ENCODE measurements around the gene PWWP2B. TPM values are rescaled to one million over a fixed set of nuclear protein-coding genes. Genes with fewer than 3 reads are reported as not detected.

The PWWP2B gene
- total and polyA plus RNA-seq, 9 of the 15 experiments (the other 6 are each of a cell fraction or from before 2014, with no cell fraction given): 0.07 to 9.2 (median 1.6) TPM; not detected in 1

DNA sequence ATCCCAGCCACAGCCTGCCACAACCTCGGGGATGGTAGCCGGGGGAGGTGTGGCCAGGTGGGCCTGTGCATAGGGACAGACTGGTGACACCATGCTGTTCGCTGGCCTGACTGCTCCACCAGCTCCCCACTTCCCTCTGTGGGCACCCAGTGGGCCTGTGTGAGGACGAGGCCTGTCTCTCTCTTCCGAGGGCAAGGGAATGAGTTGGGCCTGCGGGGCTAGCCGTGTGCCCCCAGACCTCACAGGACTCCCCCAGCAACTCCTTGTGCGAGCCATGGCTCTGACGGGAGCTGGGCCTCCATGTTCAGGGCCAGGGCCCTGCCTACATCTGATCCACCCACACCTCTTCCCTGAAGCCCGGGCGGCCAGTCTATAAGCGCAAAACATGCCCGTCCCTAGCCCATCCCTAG, 40.5 kb downstream of the PWWP2B start:
- intact Hi-C loops (cut with micrococcal nuclease): no loop called here
- no peak overlapping the region; a peak in 1 of 4 replicates for H3K9ac ChIP-seq (ENCODE audit: insufficient read depth in 1 of 2, low read depth in 2 of 2, low read length in 2 of 2)
- ATAC-seq (no peak), DNase-seq (ENCODE audit: extremely low read depth in 1 of 4, low spot score in 3 of 4) (no peak), FAIRE-seq (no peak)
- in situ Hi-C loops (cut with MboI): no loop called here
- H3K79me2 ChIP-seq (ENCODE audit: control insufficient read depth, insufficient read depth, low read length): no peaks in the 10 kb centered on the region
- H3K27ac ChIP-seq (ENCODE audit: extremely low read depth, low read depth, low read length): no peak overlapping the region
- WGBS (ENCODE audit: insufficient coverage, low coverage, missing lambda C conversion rate): 69% methylated on average over 7 of the region's 13 CpGs
- no peak overlapping the region for H2AFZ ChIP-seq (ENCODE audit: low read depth, low read length)
- no peaks in the 10 kb centered on the region for H3K27me3 ChIP-seq (ENCODE audit: control insufficient read depth in 2 of 2, insufficient read depth in 2 of 2, low read length in 2 of 2)
- H3K9me1 ChIP-seq (ENCODE audit: control insufficient read depth, insufficient read depth, low read length): no peaks in the 10 kb centered on the region
- TF ChIP-seq CCNT2 (IDR thresholded peaks at IDR 0.05; ENCODE audit: borderline replicate concordance, extremely low read depth, insufficient read length, low read depth, low read length): no peak
- no peak for TF ChIP-seq HNRNPL (IDR thresholded peaks at IDR 0.05; ENCODE audit: low read depth, low read length)
- no peak for TF ChIP-seq SAP30 (IDR thresholded peaks at IDR 0.05; ENCODE audit: borderline replicate concordance, insufficient read depth, low read depth, low read length, poor library complexity, severe bottlenecking)
- peaks cover 0 to 32% of the 10 kb centered on the region in 2 experiments; a peak in 3 of 5 replicates for H3K4me1 ChIP-seq (replicated peaks in 1 of 2; ENCODE audit: control insufficient read depth in 2 of 2, insufficient read depth in 2 of 2, low read length in 2 of 2)
- H3K4me3 ChIP-seq: no peak overlapping the region
- no peaks in the 10 kb centered on the region for H3K9me3 ChIP-seq (replicated peaks; ENCODE audit: control insufficient read depth, insufficient read depth, low read depth, low read length)
- ChIA-PET CTCF (ENCODE audit: low intra/inter-chr PET ratio) (no interaction called here), POLR2A (interaction anchor here (0.6 to 0.7 kb wide), 2 partner anchors 8 to 43 kb away, joined by 3 to 4 read pairs; no protein-coding TSS in a partner anchor)
- H4K20me1 ChIP-seq (replicated peaks; ENCODE audit: control insufficient read depth, insufficient read depth, low read length): no peaks in the 10 kb centered on the region
- no TSS peak for BruUV-seq (replicated peaks)
- no peaks in the 10 kb centered on the region for H3K36me3 ChIP-seq (ENCODE audit: control insufficient read depth, insufficient read depth, low read length)
- no peak overlapping the region for H3K4me2 ChIP-seq (ENCODE audit: insufficient read depth, low read length)

All from K562 (cell line).